ENCODE data around the gene PLXNA4. TPM values are rescaled to one million over a fixed set of nuclear protein-coding genes. Genes with fewer than 3 reads are reported as not detected.

The PLXNA4 gene
- total RNA-seq, 2 donors from 2014 or later: 24.0 to 42.7 TPM

GRCh38 chr7:132255898-132256297, 320.4 kb downstream of the PLXNA4 start:
- Mint-ChIP-seq H3K36me3 (ENCODE audit: low read depth) (peaks cover 2% of the 10 kb centered on the region), H3K4me1 (peaks cover 10% of the 10 kb centered on the region), H3K9me3 (no peaks in the 10 kb centered on the region), H3K27me3 (ENCODE audit: insufficient read depth) (no peaks in the 10 kb centered on the region), H3K4me3 (no peak overlapping the region), H3K27ac (no peak overlapping the region)
- Histone ChIP-seq H3K36me3 (ENCODE audit: control insufficient read depth, insufficient read depth, low read length) (no peaks in the 10 kb centered on the region), H3K4me1 (ENCODE audit: control insufficient read depth, insufficient read depth, low read length) (no peaks in the 10 kb centered on the region), H3K27me3 (ENCODE audit: control insufficient read depth, insufficient read depth, low read length, poor library complexity, severe bottlenecking) (no peaks in the 10 kb centered on the region), H3K4me3 (ENCODE audit: low read length) (no peak overlapping the region), H3K9ac (ENCODE audit: extremely low read depth, low read length, poor library complexity, severe bottlenecking) (no peak overlapping the region), H3K27ac (ENCODE audit: low read depth, low read length) (no peak overlapping the region), H3K9me3 (ENCODE audit: control insufficient read depth, low read length) (no peaks in the 10 kb centered on the region)
- no peak for DNase-seq
- WGBS, 2 experiments (ENCODE audit: insufficient coverage in 1 of 2, insufficient read length in 1 of 2): 83 to 84% methylated on average over 6 of the region's 6 CpGs
- no peak for TF ChIP-seq CTCF (conservative IDR thresholded peaks at IDR 0.05)

- no peaks in the 10 kb centered on the region for H3K9me3 ChIP-seq (ENCODE audit: control insufficient read depth, low read length)
- DNase-seq: no peak
- no peak for TF ChIP-seq CTCF (conservative IDR thresholded peaks at IDR 0.05)
- Mint-ChIP-seq H3K27me3 (ENCODE audit: insufficient read depth) (no peaks in the 10 kb centered on the region), H3K9me3 (no peaks in the 10 kb centered on the region), H3K4me1 (peaks cover 15% of the 10 kb centered on the region), H3K36me3 (ENCODE audit: low read depth) (peaks cover 2% of the 10 kb centered on the region), H3K27ac (no peak overlapping the region), H3K4me3 (no peak overlapping the region)
- H3K27me3 ChIP-seq (ENCODE audit: control insufficient read depth, insufficient read depth, low read length, poor library complexity, severe bottlenecking): no peaks in the 10 kb centered on the region
- H3K4me3 ChIP-seq (ENCODE audit: low read length): no peak overlapping the region
- H3K9ac ChIP-seq (ENCODE audit: extremely low read depth, low read length, poor library complexity, severe bottlenecking): no peak overlapping the region
- H3K4me1 ChIP-seq (ENCODE audit: control insufficient read depth, insufficient read depth, low read length): no peaks in the 10 kb centered on the region
- no peaks in the 10 kb centered on the region for H3K36me3 ChIP-seq (ENCODE audit: control insufficient read depth, insufficient read depth, low read length)
- no peak overlapping the region for H3K27ac ChIP-seq (ENCODE audit: low read depth, low read length)
- WGBS, 2 experiments (ENCODE audit: insufficient coverage in 1 of 2, insufficient read length in 1 of 2): 92 to 96% methylated on average over 3 of the region's 3 CpGs
Measured at GRCh38 chr7:132255115-132255797, 321.0 kb downstream of the PLXNA4 start.

- Histone ChIP-seq H3K27me3 (ENCODE audit: control insufficient read depth, insufficient read depth, low read length, poor library complexity, severe bottlenecking) (no peaks in the 10 kb centered on the region), H3K27ac (ENCODE audit: low read depth, low read length) (no peak overlapping the region), H3K4me1 (ENCODE audit: control insufficient read depth, insufficient read depth, low read length) (no peaks in the 10 kb centered on the region), H3K36me3 (ENCODE audit: control insufficient read depth, insufficient read depth, low read length) (no peaks in the 10 kb centered on the region), H3K4me3 (ENCODE audit: low read length) (no peak overlapping the region), H3K9ac (ENCODE audit: extremely low read depth, low read length, poor library complexity, severe bottlenecking) (no peak overlapping the region), H3K9me3 (ENCODE audit: control insufficient read depth, low read length) (no peaks in the 10 kb centered on the region)
- peaks cover 2% of the 10 kb centered on the region for H3K36me3 Mint-ChIP-seq (ENCODE audit: low read depth)
- no peak overlapping the region for H3K27ac Mint-ChIP-seq
- no peaks in the 10 kb centered on the region for H3K9me3 Mint-ChIP-seq
- no peak for TF ChIP-seq CTCF (conservative IDR thresholded peaks at IDR 0.05)
- no peak overlapping the region for H3K4me3 Mint-ChIP-seq
- H3K4me1 Mint-ChIP-seq: peaks cover 18% of the 10 kb centered on the region
- no peaks in the 10 kb centered on the region for H3K27me3 Mint-ChIP-seq (ENCODE audit: insufficient read depth)
- DNase-seq: no peak
- 92 to 95% methylated on average over 6 to 12 of the region's 12 CpGs for WGBS, 2 experiments (ENCODE audit: insufficient coverage in 1 of 2, insufficient read length in 1 of 2)
Measured at GRCh38 chr7:132254455-132254854, 321.8 kb downstream of the PLXNA4 start.

All from endodermal cell (in vitro differentiated cells).